ENCODE data around the gene RALGAPA1. TPM values are rescaled to one million over a fixed set of nuclear protein-coding genes. Genes with fewer than 3 reads are reported as not detected.

RALGAPA1 gene
- polyA plus RNA-seq, 1 of the 3 experiments (the other 2 are of a cell fraction): 3.6 TPM

- WGBS (ENCODE audit: low lambda C conversion rate): 82% methylated on average over 4 of the region's 4 CpGs
- no peak for TF ChIP-seq TAF1 (IDR thresholded peaks at IDR 0.05; ENCODE audit: borderline replicate concordance, low read depth, low read length)
- no peak for TF ChIP-seq RFX5 (IDR thresholded peaks at IDR 0.05; ENCODE audit: low read length)
- no peak for TF ChIP-seq TCF12 (IDR thresholded peaks at IDR 0.05)
- no peak for TF ChIP-seq SIN3A (IDR thresholded peaks at IDR 0.05; ENCODE audit: borderline replicate concordance, low read depth, low read length)
- no peak for TF ChIP-seq MAX (IDR thresholded peaks at IDR 0.05; ENCODE audit: low read depth)
- TF ChIP-seq YY1 (IDR thresholded peaks at IDR 0.05; ENCODE audit: low read depth): no peak
- no peak for TF ChIP-seq RXRA (IDR thresholded peaks at IDR 0.05; ENCODE audit: borderline replicate concordance, low read depth)
- TF ChIP-seq ELF1 (IDR thresholded peaks at IDR 0.05): no peak
- TF ChIP-seq USF2 (IDR thresholded peaks at IDR 0.05; ENCODE audit: borderline replicate concordance, low read depth, low read length): no peak
- Histone ChIP-seq H3K36me3 (replicated peaks in 1 of 2; ENCODE audit: control insufficient read depth in 1 of 2, insufficient read depth in 2 of 2, low read length in 1 of 2) (peaks cover 3 to 14% of the 10 kb centered on the region in 2 experiments), H3K79me2 (ENCODE audit: insufficient read depth) (no peaks in the 10 kb centered on the region), H3K27me3 (ENCODE audit: insufficient read depth) (no peaks in the 10 kb centered on the region), H3K4me2 (no peak overlapping the region), H3K9me2 (no peaks in the 10 kb centered on the region), H4K20me1 (ENCODE audit: insufficient read depth) (no peaks in the 10 kb centered on the region), H3K4me1 (ENCODE audit: control insufficient read depth in 1 of 2, insufficient read depth in 2 of 2, low read depth in 1 of 2, low read length in 1 of 2) (peaks cover 0 to 13% of the 10 kb centered on the region in 2 experiments; a peak in 3 of 4 replicates), H3F3A (replicated peaks; ENCODE audit: insufficient read depth) (peaks cover 11% of the 10 kb centered on the region), H3K27ac (ENCODE audit: low read depth in 2 of 2, low read length in 1 of 2) (peak overlapping the region in 1 of 2 experiments; percentile 64; a peak in 2 of 4 replicates), H3K4me3 (ENCODE audit: low read depth in 2 of 2, low read length in 1 of 2) (no peak overlapping the region), H3K9ac (no peak overlapping the region), H3K9me3 (no peaks in the 10 kb centered on the region), H2AFZ (ENCODE audit: low read depth) (no peak overlapping the region)
- ChIA-PET CTCF (interaction anchor here (0.8 to 1.6 kb wide), 2 partner anchors 16 to 141 kb away, joined by 3 read pairs; partner anchors contain the start of gene INSM2), POLR2A (interaction anchor here (1.9 kb wide), 1 partner anchor 16 kb away, joined by 8 read pairs; the partner anchor contains the start of gene INSM2)
- no peak for DNase-seq
Measured at GRCh38 chr14:35549551-35549950, 259.5 kb downstream of the RALGAPA1 start.

GRCh38 chr14:35543006-35543405 is 266.1 kb downstream of the RALGAPA1 start:
- Histone ChIP-seq H3K9me2 (no peaks in the 10 kb centered on the region), H3K27ac (ENCODE audit: low read depth in 2 of 2, low read length in 1 of 2) (no peak overlapping the region), H4K20me1 (ENCODE audit: insufficient read depth) (no peaks in the 10 kb centered on the region), H3K4me1 (ENCODE audit: control insufficient read depth in 1 of 2, insufficient read depth in 2 of 2, low read depth in 1 of 2, low read length in 1 of 2) (no peaks in the 10 kb centered on the region; a peak in 2 of 4 replicates), H3K9me3 (no peaks in the 10 kb centered on the region), H3K79me2 (ENCODE audit: insufficient read depth) (no peaks in the 10 kb centered on the region), H3K4me3 (ENCODE audit: low read depth in 2 of 2, low read length in 1 of 2) (no peak overlapping the region), H3K36me3 (replicated peaks in 1 of 2; ENCODE audit: control insufficient read depth in 1 of 2, insufficient read depth in 2 of 2, low read length in 1 of 2) (peaks cover 0 to 6% of the 10 kb centered on the region in 2 experiments), H3K9ac (no peak overlapping the region), H3K4me2 (no peak overlapping the region), H3K27me3 (ENCODE audit: insufficient read depth) (no peaks in the 10 kb centered on the region), H3F3A (replicated peaks; ENCODE audit: insufficient read depth) (no peaks in the 10 kb centered on the region), H2AFZ (ENCODE audit: low read depth) (no peak overlapping the region)
- 97% methylated on average over 5 of the region's 5 CpGs for WGBS (ENCODE audit: low lambda C conversion rate)
- DNase-seq: no peak
- no peak for TF ChIP-seq TCF12 (IDR thresholded peaks at IDR 0.05)
- no peak for TF ChIP-seq IRF3 (IDR thresholded peaks at IDR 0.05; ENCODE audit: low read depth, low read length)
- TF ChIP-seq RCOR1 (IDR thresholded peaks at IDR 0.05; ENCODE audit: low read length): no peak
- no peak for TF ChIP-seq FOXJ3 (CRISPR knock-in tag; IDR thresholded peaks at IDR 0.05)
- TF ChIP-seq NRF1 (IDR thresholded peaks at IDR 0.05; ENCODE audit: low read depth, low read length): no peak
- TF ChIP-seq PBX3 (IDR thresholded peaks at IDR 0.05): no peak
- no peak for TF ChIP-seq TAF1 (IDR thresholded peaks at IDR 0.05; ENCODE audit: borderline replicate concordance, low read depth, low read length)
- TF ChIP-seq REST (IDR thresholded peaks at IDR 0.05; ENCODE audit: low read depth, low read length): no peak
- TF ChIP-seq YY1 (IDR thresholded peaks at IDR 0.05; ENCODE audit: low read depth): no peak
- ChIA-PET POLR2A (interaction anchor here (1.6 kb wide), 1 partner anchor 9 kb away, joined by 13 read pairs; the partner anchor contains the start of gene INSM2), CTCF (interaction anchor here (1.2 kb wide), 1 partner anchor 9 kb away, joined by 6 read pairs; the partner anchor contains the start of gene INSM2)
